HFF-Myc (cell line): ENCODE measurements around the gene UNC5A.

Experiments
- DNase-seq: peaks from one replicate; pipeline ENCODE4 v3.0.0-alpha.2; 2011; ENCODE audit warnings: low read depth; ENCODE audit errors: extremely low read depth
- H3K4me3 ChIP-seq: replicated peaks from 2 replicates; pipeline ENCODE4 v1.5.1; 2011; ENCODE audit warnings: low read depth, mild to moderate bottlenecking, control low read depth, low read length
- TF ChIP-seq, protein P1 (sequence below): IDR thresholded peaks from 2 replicates; pipeline ENCODE4 v1.5.1; 2012; ENCODE audit warnings: mild to moderate bottlenecking, low read depth, low read length, control low read depth; ENCODE audit errors: missing control alignments

UNC5A gene

GRCh38 chr5:176816043-176816745 is 5.8 kb downstream of the UNC5A start:
- no peak for DNase-seq
- TF ChIP-seq, protein P1, sequence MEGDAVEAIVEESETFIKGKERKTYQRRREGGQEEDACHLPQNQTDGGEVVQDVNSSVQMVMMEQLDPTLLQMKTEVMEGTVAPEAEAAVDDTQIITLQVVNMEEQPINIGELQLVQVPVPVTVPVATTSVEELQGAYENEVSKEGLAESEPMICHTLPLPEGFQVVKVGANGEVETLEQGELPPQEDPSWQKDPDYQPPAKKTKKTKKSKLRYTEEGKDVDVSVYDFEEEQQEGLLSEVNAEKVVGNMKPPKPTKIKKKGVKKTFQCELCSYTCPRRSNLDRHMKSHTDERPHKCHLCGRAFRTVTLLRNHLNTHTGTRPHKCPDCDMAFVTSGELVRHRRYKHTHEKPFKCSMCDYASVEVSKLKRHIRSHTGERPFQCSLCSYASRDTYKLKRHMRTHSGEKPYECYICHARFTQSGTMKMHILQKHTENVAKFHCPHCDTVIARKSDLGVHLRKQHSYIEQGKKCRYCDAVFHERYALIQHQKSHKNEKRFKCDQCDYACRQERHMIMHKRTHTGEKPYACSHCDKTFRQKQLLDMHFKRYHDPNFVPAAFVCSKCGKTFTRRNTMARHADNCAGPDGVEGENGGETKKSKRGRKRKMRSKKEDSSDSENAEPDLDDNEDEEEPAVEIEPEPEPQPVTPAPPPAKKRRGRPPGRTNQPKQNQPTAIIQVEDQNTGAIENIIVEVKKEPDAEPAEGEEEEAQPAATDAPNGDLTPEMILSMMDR, result no peak
- no peak overlapping the region for H3K4me3 ChIP-seq

GRCh38 chr5:176816791-176817347 is 6.5 kb downstream of the UNC5A start:
- TF ChIP-seq, protein P1, result no peak
- DNase-seq, result no peak
- no peak overlapping the region for H3K4me3 ChIP-seq

- TF ChIP-seq, protein P1, result no peak
- H3K4me3 ChIP-seq, result no peak overlapping the region
- no peak for DNase-seq
Measured at GRCh38 chr5:176817369-176817840, 7.0 kb downstream of the UNC5A start.

DNA sequence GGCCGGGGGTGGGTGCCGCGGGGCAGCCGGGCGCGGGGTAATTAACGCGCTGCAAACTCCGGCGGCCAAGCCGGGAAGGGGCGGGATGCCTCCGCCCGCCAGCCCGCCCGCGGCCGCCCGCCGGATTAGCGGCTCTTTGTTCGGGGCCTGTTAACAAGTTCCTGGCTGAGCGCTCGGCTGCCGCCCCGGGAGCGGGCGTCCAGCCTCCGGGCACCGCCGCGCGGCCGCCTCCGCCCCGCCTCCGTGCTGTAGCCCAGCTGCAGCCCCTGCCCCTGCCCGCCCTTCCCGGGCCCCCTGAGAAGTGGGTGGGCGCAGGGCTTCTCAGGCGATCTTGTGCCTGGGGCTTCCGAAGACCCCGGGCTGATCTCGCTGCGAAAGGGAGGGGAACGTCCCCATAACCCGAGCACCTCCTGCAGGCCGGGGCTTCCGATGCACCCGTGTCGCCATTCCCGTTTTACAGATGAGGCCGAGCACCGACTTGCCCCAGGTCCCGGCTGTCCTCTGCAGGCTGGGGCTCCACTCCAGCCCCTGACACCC is 7.5 kb downstream of the UNC5A start:
- no peak overlapping the region; the same call in 1 of the 2 replicates for H3K4me3 ChIP-seq
- no peak for DNase-seq
- TF ChIP-seq, protein P1, result peak; percentile 52

DNA sequence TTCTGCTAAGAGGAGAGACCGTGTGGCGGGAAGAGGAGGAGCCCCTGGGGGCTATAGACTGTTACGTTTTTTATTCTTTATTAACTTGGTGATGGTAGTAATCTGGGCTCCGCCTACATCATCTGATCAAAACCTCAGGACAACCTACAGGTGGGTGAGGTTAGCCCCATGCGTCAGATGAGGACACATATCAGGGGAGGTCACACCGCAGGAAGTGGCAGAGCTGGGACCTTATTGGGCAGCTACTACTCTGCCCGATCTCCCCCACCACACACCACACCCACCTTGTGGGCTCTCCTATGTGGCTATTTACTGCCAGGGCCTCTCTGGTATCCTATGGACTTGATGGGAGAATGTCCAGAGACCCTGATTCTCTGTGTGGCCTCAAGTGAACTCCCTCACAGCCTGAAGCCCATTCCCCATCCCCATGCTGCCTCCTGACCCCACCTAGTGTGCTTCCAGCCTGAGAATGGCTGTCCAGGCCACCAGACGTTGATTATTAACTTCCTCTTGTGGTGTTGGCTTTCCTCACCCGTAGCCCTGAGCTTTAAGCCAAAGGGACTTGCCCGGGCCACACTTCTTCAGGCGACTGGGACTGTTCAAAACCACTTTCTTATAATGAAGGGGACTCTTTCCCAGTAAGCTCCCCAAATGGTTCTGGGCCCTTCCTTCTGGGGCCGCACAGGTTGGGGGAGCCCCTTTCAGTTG is 8.2 kb downstream of the UNC5A start:
- no peak overlapping the region for H3K4me3 ChIP-seq
- TF ChIP-seq, protein P1, result no peak
- no peak for DNase-seq

DNA sequence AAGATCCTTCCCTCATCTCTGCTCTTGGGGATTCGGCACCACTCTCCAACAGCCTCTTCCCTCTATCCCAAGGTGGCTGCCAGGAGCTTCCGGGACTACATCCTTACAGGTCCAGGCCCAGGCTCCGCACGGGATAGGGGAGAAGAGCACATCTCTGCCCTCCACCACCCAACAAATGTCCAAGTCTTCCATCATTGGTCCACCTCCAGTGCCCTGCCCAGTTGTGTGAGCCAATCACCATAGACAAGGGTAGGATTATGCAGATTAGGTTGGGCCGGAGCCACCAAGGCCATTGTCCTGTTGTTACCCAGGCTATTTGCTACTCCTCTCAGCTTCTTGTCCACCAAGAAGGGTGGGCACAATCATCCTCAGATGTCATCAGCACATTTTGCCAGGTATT is 9.1 kb downstream of the UNC5A start:
- H3K4me3 ChIP-seq, result no peak overlapping the region
- TF ChIP-seq, protein P1, result no peak
- DNase-seq, result no peak
